GM11168 (cell line): ENCODE measurements around the gene LOX.

Source experiments
- in situ Hi-C: fragments of 300-500 bp; cut with MboI; formaldehyde crosslinking; loops from one replicate; pipeline ENCODE4 v1.12.0; 2022; ENCODE audit warnings: low sequenced_read_pairs; ENCODE audit not compliant: unreplicated experiment

The LOX gene

GRCh38 chr5:122056913-122057312 lies 21.1 kb downstream of the LOX start:
- in situ Hi-C loops: no loop called here

- in situ Hi-C loops: no loop called here
These were observed 23.8 kb downstream of the LOX start for GRCh38 chr5:122054266-122054665.

GRCh38 chr5:122053181-122054109 lies 24.6 kb downstream of the LOX start:
- in situ Hi-C loops: no loop called here

- in situ Hi-C loops: no loop called here
These were observed 26.5 kb downstream of the LOX start for GRCh38 chr5:122051569-122051968.

- in situ Hi-C loops: no loop called here
These were observed 27.1 kb downstream of the LOX start for GRCh38 chr5:122050959-122051358.

GRCh38 chr5:122040636-122041302 lies 37.3 kb downstream of the LOX start:
- in situ Hi-C loops: no loop called here

GRCh38 chr5:122036326-122036725 lies 41.7 kb downstream of the LOX start:
- in situ Hi-C loops: no loop called here

- in situ Hi-C loops: no loop called here
These were observed 42.1 kb downstream of the LOX start for GRCh38 chr5:122035913-122036312.

GRCh38 chr5:122031836-122032235 lies 46.2 kb downstream of the LOX start:
- in situ Hi-C loops: no loop called here

- in situ Hi-C loops: no loop called here
These were observed 47.8 kb downstream of the LOX start for GRCh38 chr5:122030251-122030650.

- in situ Hi-C loops: no loop called here
These were observed 48.2 kb downstream of the LOX start for GRCh38 chr5:122029818-122030217.

- in situ Hi-C loops: no loop called here
These were observed 55.1 kb downstream of the LOX start for GRCh38 chr5:122022966-122023365.

GRCh38 chr5:122019919-122020590 lies 58.0 kb downstream of the LOX start:
- in situ Hi-C loops: no loop called here

GRCh38 chr5:122015471-122015870 lies 62.6 kb downstream of the LOX start:
- in situ Hi-C loops: no loop called here

- in situ Hi-C loops: no loop called here
These were observed 63.7 kb downstream of the LOX start for GRCh38 chr5:122014236-122014935.
